Memory B cell (primary cell): ENCODE results near the gene RRP36.

Experiments
- ATAC-seq: fragments of 150-1000 bp; cut with Tn5 transposase; 2 replicates; pipeline ENCODE4 v1.10.0; 2021; ENCODE audit warnings: low read depth, mild to moderate bottlenecking, moderate library complexity
- DNase-seq, 2 donors: peaks; one replicate each; pipeline ENCODE4 v3.0.0; 2022; ENCODE audit warnings: low spot score in 2 of 2
- H3K27ac Mint-ChIP-seq: one replicate; pipeline ENCODE4 v1.8.0; 2022; ENCODE audit warnings: mild to moderate bottlenecking, moderate library complexity, mixed read lengths
- H3K27me3 Mint-ChIP-seq: one replicate; pipeline ENCODE4 v1.8.0; 2022; ENCODE audit warnings: mixed read lengths
- H3K36me3 Mint-ChIP-seq: one replicate; pipeline ENCODE4 v1.8.0; 2022; ENCODE audit warnings: mild to moderate bottlenecking, mixed read lengths
- H3K4me1 Mint-ChIP-seq: one replicate; pipeline ENCODE4 v1.8.0; 2022; ENCODE audit warnings: mixed read lengths
- H3K4me3 Mint-ChIP-seq: one replicate; pipeline ENCODE4 v1.8.0; 2022; ENCODE audit warnings: mild to moderate bottlenecking, moderate library complexity, mixed read lengths
- H3K9me3 Mint-ChIP-seq: one replicate; pipeline ENCODE4 v1.8.0; 2022; ENCODE audit warnings: mixed read lengths

The RRP36 gene

GRCh38 chr6:43021270-43022047, at the start of gene RRP36:
TSS of gene RRP36 (plus strand) at chr6:43021623. CDS start at chr6:43021655, 32 bp downstream.
- peaks cover 22% of the 10 kb centered on the region for H3K36me3 Mint-ChIP-seq
- no peaks in the 10 kb centered on the region for H3K27me3 Mint-ChIP-seq
- H3K9me3 Mint-ChIP-seq, result no peaks in the 10 kb centered on the region
- DNase-seq, result peak; percentile 33 to 54
- H3K27ac Mint-ChIP-seq, result peak within 1 kb of the TSS; percentile 69
- H3K4me3 Mint-ChIP-seq, result peak within 1 kb of the TSS; percentile 99
- ATAC-seq, result peak; percentile 90
- H3K4me1 Mint-ChIP-seq, result peaks cover 10% of the 10 kb centered on the region

GRCh38 chr6:42971746-42972327, 49.6 kb upstream of the RRP36 start:
- Mint-ChIP-seq H3K9me3 (no peaks in the 10 kb centered on the region), H3K4me3 (no peak overlapping the region), H3K27me3 (no peaks in the 10 kb centered on the region), H3K27ac (no peak overlapping the region), H3K4me1 (peaks cover 12% of the 10 kb centered on the region), H3K36me3 (peaks cover 9% of the 10 kb centered on the region)
- ATAC-seq, result no peak
- DNase-seq, result no peak

GRCh38 chr6:42973926-42974325, 47.5 kb upstream of the RRP36 start:
- no peaks in the 10 kb centered on the region for H3K9me3 Mint-ChIP-seq
- no peak for ATAC-seq
- no peak for DNase-seq
- no peak overlapping the region for H3K27ac Mint-ChIP-seq
- H3K27me3 Mint-ChIP-seq, result no peaks in the 10 kb centered on the region
- peaks cover 6% of the 10 kb centered on the region for H3K36me3 Mint-ChIP-seq
- H3K4me3 Mint-ChIP-seq, result no peak overlapping the region
- H3K4me1 Mint-ChIP-seq, result peaks cover 14% of the 10 kb centered on the region

GRCh38 chr6:42974919-42975505, 46.4 kb upstream of the RRP36 start:
- H3K4me1 Mint-ChIP-seq, result peaks cover 24% of the 10 kb centered on the region
- no peaks in the 10 kb centered on the region for H3K27me3 Mint-ChIP-seq
- ATAC-seq (no peak), DNase-seq (no peak)
- no peak overlapping the region for H3K27ac Mint-ChIP-seq
- no peak overlapping the region for H3K4me3 Mint-ChIP-seq
- H3K9me3 Mint-ChIP-seq, result no peaks in the 10 kb centered on the region
- H3K36me3 Mint-ChIP-seq, result peaks cover 4% of the 10 kb centered on the region

- DNase-seq, result peak in 1 of 2 donors; percentile 21
- Mint-ChIP-seq H3K4me1 (peaks cover 24% of the 10 kb centered on the region), H3K27me3 (no peaks in the 10 kb centered on the region), H3K36me3 (peaks cover 2% of the 10 kb centered on the region), H3K4me3 (peak overlapping the region; percentile 80), H3K27ac (peak overlapping the region; percentile 68), H3K9me3 (no peaks in the 10 kb centered on the region)
- ATAC-seq, result no peak
Measured at GRCh38 chr6:42978487-42978838, 43.0 kb upstream of the RRP36 start.

- peaks cover 26% of the 10 kb centered on the region for H3K4me1 Mint-ChIP-seq
- peaks cover 2% of the 10 kb centered on the region for H3K36me3 Mint-ChIP-seq
- peak; percentile 81 to 86 for DNase-seq
- ATAC-seq, result peak; percentile 95
- H3K4me3 Mint-ChIP-seq, result peak within 1 kb of the TSS; percentile 90
- H3K27ac Mint-ChIP-seq, result peak within 1 kb of the TSS; percentile 90
- no peaks in the 10 kb centered on the region for H3K27me3 Mint-ChIP-seq
- no peaks in the 10 kb centered on the region for H3K9me3 Mint-ChIP-seq
Measured at GRCh38 chr6:42978839-42979522, 42.4 kb upstream of the RRP36 start, which contains the start of gene PEX6. TSS of gene PEX6 (minus strand) at chr6:42979181. CDS start at chr6:42979150, 31 bp downstream.

- Mint-ChIP-seq H3K9me3 (no peaks in the 10 kb centered on the region), H3K4me1 (peaks cover 27% of the 10 kb centered on the region), H3K27me3 (no peaks in the 10 kb centered on the region), H3K36me3 (peaks cover 2% of the 10 kb centered on the region), H3K27ac (peak overlapping the region; percentile 90), H3K4me3 (peak overlapping the region; percentile 90)
- no peak for ATAC-seq
- DNase-seq, result no peak
Measured at GRCh38 chr6:42979523-42980177, 41.8 kb upstream of the RRP36 start.

- peak overlapping the region; percentile 54 for H3K27ac Mint-ChIP-seq
- ATAC-seq (no peak), DNase-seq (no peak)
- no peaks in the 10 kb centered on the region for H3K9me3 Mint-ChIP-seq
- peaks cover 1% of the 10 kb centered on the region for H3K36me3 Mint-ChIP-seq
- no peaks in the 10 kb centered on the region for H3K27me3 Mint-ChIP-seq
- H3K4me3 Mint-ChIP-seq, result no peak overlapping the region
- peaks cover 39% of the 10 kb centered on the region for H3K4me1 Mint-ChIP-seq
Measured at GRCh38 chr6:42981836-42982235, 39.6 kb upstream of the RRP36 start.

- ATAC-seq (peak; percentile 91), DNase-seq (peak; percentile 86 to 97)
- Mint-ChIP-seq H3K4me1 (peaks cover 41% of the 10 kb centered on the region), H3K4me3 (peak within 1 kb of the TSS; percentile 98), H3K36me3 (peaks cover 2% of the 10 kb centered on the region), H3K9me3 (no peaks in the 10 kb centered on the region), H3K27ac (peak within 1 kb of the TSS; percentile 90), H3K27me3 (no peaks in the 10 kb centered on the region)
Measured at GRCh38 chr6:42984001-42984923, 37.2 kb upstream of the RRP36 start, which contains the start of gene PPP2R5D. TSS of gene PPP2R5D (plus strand) at chr6:42984570. CDS start at chr6:42984678, 108 bp downstream.

GRCh38 chr6:42984924-42985475, 36.4 kb upstream of the RRP36 start:
- Mint-ChIP-seq H3K4me3 (peak overlapping the region; percentile 98), H3K36me3 (peaks cover 5% of the 10 kb centered on the region), H3K27me3 (no peaks in the 10 kb centered on the region), H3K9me3 (no peaks in the 10 kb centered on the region), H3K27ac (peak overlapping the region; percentile 90), H3K4me1 (peaks cover 33% of the 10 kb centered on the region)
- ATAC-seq (no peak), DNase-seq (peak in 1 of 2 donors; percentile 30)

GRCh38 chr6:42987533-42988451, 33.6 kb upstream of the RRP36 start:
- no peak overlapping the region for H3K4me3 Mint-ChIP-seq
- peaks cover 12% of the 10 kb centered on the region for H3K36me3 Mint-ChIP-seq
- H3K27ac Mint-ChIP-seq, result no peak overlapping the region
- no peaks in the 10 kb centered on the region for H3K9me3 Mint-ChIP-seq
- DNase-seq, result no peak
- no peak for ATAC-seq
- peaks cover 35% of the 10 kb centered on the region for H3K4me1 Mint-ChIP-seq
- no peaks in the 10 kb centered on the region for H3K27me3 Mint-ChIP-seq
